WTC11 (cell line): Measurements from ENCODE around the gene PHLPP1.

ENCODE experiments used
- AR ChIP-seq: fragments of 250-450 bp; sonication (Bioruptor Pico); IDR thresholded peaks from 2 replicates; pipeline ENCODE4 v1.9.0; 2021; ENCODE audit warnings: mild to moderate bottlenecking
- CTCF ChIP-seq: fragments of 200-600 bp; IDR thresholded peaks from 2 replicates; pipeline ENCODE4 v1.8.0; 2022; ENCODE audit warnings: antibody characterized with exemption
- IRF1 ChIP-seq: sonication (generic); formaldehyde crosslinking; IDR thresholded peaks from 2 replicates; pipeline ENCODE4 v1.8.0; 2023; ENCODE audit warnings: missing genetic modification reagents
- JAZF1 ChIP-seq: fragments of 250-450 bp; sonication (Bioruptor Pico); IDR thresholded peaks from 2 replicates; pipeline ENCODE4 v1.9.0; 2021; ENCODE audit warnings: moderate library complexity, mild to moderate bottlenecking, inconsistent platforms
- MXD4 ChIP-seq: fragments of 250-450 bp; sonication (Bioruptor Pico); IDR thresholded peaks from 2 replicates; pipeline ENCODE4 v1.8.0; 2021; ENCODE audit warnings: mild to moderate bottlenecking, moderate library complexity, borderline replicate concordance
- TF ChIP-seq, protein P1 (sequence below): fragments of 250-450 bp; sonication (Bioruptor Pico); IDR thresholded peaks from 2 replicates; pipeline ENCODE4 v1.9.0; 2021; ENCODE audit warnings: mild to moderate bottlenecking
- TF ChIP-seq, protein P2 (sequence below): sonication (generic); formaldehyde crosslinking; IDR thresholded peaks from 2 replicates; pipeline ENCODE4 v1.8.1; 2023; ENCODE audit warnings: mild to moderate bottlenecking, missing genetic modification reagents, moderate library complexity

DNA sequence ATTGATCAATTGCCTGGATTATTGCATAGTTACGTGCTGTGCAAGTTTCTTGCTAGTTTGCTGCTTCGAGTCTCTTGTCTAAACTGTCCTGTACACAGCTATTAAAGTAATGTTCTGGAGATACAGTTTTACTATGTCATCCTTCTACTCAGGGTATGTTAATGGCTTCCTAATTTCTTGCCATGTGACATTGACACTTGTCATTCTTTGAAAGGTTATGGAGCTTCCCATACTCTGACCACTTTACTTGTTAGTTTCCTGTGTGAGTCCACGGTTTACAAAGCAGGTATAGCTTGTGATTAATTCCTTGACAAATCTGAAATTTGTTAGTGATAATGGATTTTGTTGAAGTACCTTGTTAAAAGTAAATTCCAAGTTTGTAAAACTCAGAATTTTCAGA is 80.5 kb downstream of the PHLPP1 start:
- TF ChIP-seq AR (CRISPR knock-in tag) = no peak
- TF ChIP-seq, protein P1, sequence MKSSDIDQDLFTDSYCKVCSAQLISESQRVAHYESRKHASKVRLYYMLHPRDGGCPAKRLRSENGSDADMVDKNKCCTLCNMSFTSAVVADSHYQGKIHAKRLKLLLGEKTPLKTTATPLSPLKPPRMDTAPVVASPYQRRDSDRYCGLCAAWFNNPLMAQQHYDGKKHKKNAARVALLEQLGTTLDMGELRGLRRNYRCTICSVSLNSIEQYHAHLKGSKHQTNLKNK (CRISPR knock-in tag) = no peak
- no peak for TF ChIP-seq CTCF
- TF ChIP-seq MXD4 = no peak
- TF ChIP-seq IRF1 (CRISPR knock-in tag) = no peak
- TF ChIP-seq, protein P2, sequence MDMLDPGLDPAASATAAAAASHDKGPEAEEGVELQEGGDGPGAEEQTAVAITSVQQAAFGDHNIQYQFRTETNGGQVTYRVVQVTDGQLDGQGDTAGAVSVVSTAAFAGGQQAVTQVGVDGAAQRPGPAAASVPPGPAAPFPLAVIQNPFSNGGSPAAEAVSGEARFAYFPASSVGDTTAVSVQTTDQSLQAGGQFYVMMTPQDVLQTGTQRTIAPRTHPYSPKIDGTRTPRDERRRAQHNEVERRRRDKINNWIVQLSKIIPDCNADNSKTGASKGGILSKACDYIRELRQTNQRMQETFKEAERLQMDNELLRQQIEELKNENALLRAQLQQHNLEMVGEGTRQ (CRISPR knock-in tag) = no peak
- TF ChIP-seq JAZF1 (CRISPR knock-in tag) = no peak
